H7 (cell line): ENCODE results near the gene RPP25. TPM values are rescaled to one million over a fixed set of nuclear protein-coding genes. Genes with fewer than 3 reads are reported as not detected.
A peak's percentile ranks its signal among the peaks of the same experiment; 100 is the strongest.

Source experiments
- DNase-seq: peaks from one replicate; pipeline ENCODE4 v3.0.0; 2012
- H3K27me3 ChIP-seq: 2 replicates; pipeline ENCODE4 v1.6.0; 2011; ENCODE audit warnings: mild to moderate bottlenecking, low read length; ENCODE audit not compliant: control insufficient read depth, insufficient read depth
- H3K36me3 ChIP-seq: replicated peaks from 2 replicates; pipeline ENCODE4 v1.5.1; 2011; ENCODE audit warnings: low read length; ENCODE audit not compliant: control insufficient read depth, insufficient read depth
- H3K4me3 ChIP-seq: 2 replicates; pipeline ENCODE4 v1.5.1; 2011; ENCODE audit warnings: low read depth, mild to moderate bottlenecking, control low read depth, low read length, moderate library complexity; ENCODE audit not compliant: insufficient read depth
- total RNA-seq: library from RNA; depleted of rRNA; stranded (reverse); fragments of >200 nt; shearing (Covaris generic); gene quantifications from 2 replicates; pipeline ENCODE4 v1.2.3, GENCODE V29; 2014; rRNA removed

RPP25 gene, protein sequence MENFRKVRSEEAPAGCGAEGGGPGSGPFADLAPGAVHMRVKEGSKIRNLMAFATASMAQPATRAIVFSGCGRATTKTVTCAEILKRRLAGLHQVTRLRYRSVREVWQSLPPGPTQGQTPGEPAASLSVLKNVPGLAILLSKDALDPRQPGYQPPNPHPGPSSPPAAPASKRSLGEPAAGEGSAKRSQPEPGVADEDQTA
- 40.0 and 40.3 TPM in 2 replicates for total RNA-seq

DNA sequence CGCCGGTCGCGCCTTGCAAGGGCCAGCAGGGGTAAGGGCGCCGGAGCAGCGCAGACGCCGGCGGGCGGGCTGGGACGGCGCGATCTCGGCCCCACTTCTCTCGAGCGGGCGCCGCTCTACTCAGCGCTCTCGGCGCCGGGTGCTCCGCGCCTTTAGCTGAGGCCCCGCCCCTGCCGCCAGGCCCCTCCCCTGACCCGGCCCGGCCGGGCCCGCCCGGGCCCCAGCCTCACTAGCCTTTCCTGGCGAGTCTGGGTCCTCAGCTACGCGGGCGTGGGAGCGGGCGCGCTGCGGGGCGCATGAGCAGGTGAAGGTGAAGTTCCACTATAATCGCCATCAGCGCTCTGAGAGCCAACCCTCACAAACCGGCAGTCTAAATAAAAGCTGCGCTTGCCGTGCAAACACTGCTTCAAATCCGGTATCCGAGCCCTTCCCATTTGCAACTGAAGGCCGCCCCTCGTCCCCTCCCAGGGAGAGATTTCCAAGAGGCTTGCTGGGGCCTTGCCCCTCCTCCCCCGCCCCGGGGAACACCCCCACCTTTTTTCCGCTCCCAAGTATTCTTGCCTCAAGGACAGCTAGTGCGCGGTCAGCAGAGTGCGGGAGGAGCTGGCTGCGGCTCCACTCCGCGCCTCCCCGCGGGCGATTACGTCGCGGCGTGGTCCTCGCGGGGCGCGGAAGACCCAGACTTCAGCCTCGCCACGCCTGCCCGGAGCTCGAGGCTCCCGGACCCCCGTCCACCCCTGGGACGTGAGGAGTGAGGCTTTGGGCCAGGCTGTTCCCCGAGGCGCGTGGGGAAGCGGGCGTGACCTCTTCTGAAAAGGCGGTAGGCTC, at the start of gene RPP25:
Gene RPP25 (minus strand): TSS at position 125 of the 828 bp plus-strand sequence. CDS start 189 bp downstream, outside the sequence.
- H3K4me3 ChIP-seq: peak within 1 kb of the TSS; percentile 73
- peak; percentile 95 for DNase-seq
- H3K36me3 ChIP-seq: no peaks in the 10 kb centered on the region
- H3K27me3 ChIP-seq: peaks cover 37% of the 10 kb centered on the region

DNA sequence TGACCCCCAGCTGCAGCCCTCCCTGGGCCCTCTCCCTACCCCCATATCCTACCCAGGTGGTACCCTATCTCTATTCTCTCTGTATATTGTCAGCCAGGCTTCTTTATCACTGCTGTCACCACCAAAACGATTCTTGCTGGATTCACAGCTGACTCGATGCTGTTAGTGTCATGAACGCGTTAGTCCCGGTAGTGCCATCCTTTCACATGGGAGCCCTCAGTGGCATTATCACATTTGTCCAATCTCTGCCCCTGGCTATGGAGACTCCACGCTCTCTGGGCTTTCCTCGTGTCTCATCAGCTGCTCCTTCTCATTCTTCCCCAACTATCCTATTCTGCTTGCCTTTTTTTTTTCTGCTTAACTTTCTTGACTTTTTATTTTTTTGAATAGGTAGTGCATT, 45.8 kb upstream of the RPP25 start:
- Histone ChIP-seq H3K36me3 (no peaks in the 10 kb centered on the region; the same call in 1 of the 2 replicates), H3K4me3 (no peak overlapping the region), H3K27me3 (no peaks in the 10 kb centered on the region)
- no peak for DNase-seq

DNA sequence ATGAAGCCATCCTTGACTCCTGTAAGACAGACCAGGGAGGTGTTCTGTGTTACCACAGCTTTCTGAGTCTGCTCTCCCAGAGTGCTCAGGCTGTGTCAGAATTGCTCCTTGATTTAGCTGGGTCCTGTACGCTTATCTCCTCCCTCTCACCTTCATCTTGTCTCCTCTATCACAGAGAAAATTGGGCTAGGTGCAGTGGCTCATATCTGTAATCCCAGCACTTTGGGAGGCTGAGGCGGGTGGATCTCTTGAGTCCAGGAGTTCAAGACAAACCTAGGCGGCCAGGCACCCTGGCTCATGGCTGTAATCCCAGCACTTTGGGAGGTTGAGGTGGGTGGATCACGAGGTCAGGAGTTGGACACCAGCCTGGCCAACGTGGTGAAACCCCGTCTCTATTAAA, 44.7 kb upstream of the RPP25 start:
- DNase-seq: no peak
- no peak overlapping the region for H3K4me3 ChIP-seq
- peaks cover 8% of the 10 kb centered on the region; the same call in 1 of the 2 replicates for H3K27me3 ChIP-seq
- H3K36me3 ChIP-seq: no peaks in the 10 kb centered on the region

DNA sequence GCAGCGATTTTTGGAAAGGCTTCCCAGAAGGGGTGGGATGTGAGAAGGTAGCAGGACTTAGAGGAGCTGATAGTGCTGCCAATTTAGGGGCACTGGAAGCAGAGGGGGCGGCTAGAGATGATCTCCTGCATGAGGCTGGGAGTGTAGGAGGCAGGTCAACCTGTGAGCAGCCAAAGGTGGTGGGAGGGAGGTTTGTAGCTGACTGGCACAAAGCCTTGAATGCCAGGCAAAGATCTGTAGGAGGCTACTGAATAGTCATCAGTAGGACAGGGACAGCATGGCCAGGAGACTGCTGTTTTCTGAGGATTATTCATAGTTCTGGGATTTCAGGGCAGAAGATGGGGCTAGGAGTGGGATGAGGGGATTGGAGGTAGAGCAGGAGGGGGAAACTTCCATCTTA, 41.0 kb upstream of the RPP25 start:
- Histone ChIP-seq H3K36me3 (no peaks in the 10 kb centered on the region), H3K27me3 (peaks cover 15% of the 10 kb centered on the region; the same call in 1 of the 2 replicates), H3K4me3 (no peak overlapping the region)
- DNase-seq: no peak

DNA sequence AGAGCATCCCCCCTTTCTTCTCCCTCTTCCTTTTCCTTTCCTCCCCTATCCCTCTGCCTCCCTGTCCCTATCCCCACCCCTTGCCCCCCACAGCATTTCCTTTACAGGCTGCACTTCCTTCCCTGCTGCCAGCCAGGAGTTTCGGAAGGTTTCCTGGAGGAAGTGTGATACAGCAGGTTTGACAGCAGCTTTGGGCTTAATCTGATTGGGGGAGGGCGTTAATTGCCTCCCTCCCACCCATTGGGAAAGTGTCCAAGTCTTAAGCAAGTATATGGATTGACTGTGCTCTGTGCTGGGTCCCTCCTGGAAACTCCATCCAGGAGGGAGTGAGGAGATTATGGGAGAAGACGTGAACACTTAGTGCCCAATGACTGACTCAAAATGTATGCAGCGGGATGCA, 40.6 kb upstream of the RPP25 start:
- Histone ChIP-seq H3K4me3 (no peak overlapping the region), H3K27me3 (peaks cover 15% of the 10 kb centered on the region; the same call in 1 of the 2 replicates), H3K36me3 (no peaks in the 10 kb centered on the region)
- no peak for DNase-seq

DNA sequence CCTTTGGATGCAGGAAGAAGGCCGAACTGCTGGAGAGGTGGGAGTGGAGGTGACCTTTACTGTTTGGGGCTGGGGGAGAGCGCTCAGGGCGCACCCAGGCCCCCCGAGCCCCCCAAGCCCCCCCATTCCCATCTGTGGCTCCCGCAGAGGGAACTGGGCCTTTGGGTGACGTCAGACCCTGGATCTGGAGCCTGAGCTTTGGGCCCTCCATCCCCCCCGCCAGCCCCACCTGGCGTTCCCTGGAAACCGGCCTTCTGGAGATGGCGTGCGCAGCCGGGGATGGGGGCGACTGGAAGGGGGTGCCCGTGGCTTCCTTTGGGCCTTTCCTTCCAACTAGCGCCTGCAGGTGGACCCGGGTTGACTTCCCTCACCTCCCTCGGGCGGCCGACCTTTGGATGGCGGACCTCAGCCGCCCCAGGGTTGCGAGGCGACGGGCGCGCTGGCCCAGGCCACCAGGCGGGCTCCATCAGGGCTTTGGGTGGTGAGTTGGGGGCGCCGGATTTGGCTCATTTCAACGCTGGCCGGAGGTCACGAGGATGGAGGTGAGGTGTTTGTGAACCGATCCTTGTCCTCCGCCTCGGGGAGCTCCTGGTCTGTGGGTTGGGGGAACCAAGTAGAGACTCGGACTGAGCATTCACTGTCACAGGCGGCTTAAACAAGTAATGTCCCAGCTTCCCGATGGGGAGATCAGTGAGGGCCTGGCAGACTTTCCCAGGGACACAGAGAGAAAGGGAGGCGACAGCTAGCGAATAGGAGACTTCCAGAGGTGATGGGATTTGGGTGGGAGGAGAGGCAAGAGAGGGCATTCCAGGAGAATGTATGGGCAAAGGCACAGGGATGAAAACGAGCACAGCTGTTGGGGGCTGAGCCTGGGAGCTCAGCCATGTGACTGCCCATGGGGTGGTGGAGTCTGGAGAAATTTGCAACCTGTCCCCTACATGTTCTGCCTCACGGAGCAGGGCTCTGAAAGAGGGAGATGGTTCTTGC, 39.5 kb upstream of the RPP25 start:
- H3K27me3 ChIP-seq: peaks cover 15% of the 10 kb centered on the region; the same call in 1 of the 2 replicates
- peak overlapping the region; percentile 79 for H3K4me3 ChIP-seq
- no peaks in the 10 kb centered on the region for H3K36me3 ChIP-seq
- peak; percentile 86 for DNase-seq

DNA sequence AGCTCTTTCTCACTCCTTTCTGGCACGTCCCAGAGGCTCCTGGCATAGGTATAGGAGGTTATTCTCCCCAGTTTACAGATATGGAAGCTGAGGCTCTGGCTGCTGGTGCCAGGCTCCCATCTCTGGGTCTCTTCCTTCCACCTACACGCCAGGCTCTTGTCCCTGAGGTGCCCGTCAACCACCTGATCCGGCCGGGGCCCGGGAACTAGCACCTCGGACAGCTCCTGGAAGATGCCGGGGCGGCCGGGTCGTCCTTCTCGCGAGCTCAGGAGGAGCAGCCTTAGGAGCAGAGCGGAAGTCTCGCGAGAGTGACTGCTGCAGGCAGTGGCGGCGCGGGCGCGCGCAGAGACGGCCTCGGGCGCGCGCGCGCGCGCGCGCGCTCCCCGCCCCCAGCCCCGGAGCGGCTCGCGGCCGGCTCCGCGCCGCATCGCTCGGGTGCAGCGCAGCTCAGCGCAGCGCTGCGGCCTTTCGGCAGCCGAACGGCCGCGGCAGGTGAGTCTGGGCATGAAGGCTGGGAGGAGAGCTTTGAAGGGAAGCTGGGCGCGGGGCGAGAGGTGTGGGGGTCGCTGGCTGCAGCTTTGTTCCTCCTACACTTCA, 38.7 kb upstream of the RPP25 start, which contains the start of gene SCAMP5:
Gene SCAMP5 (plus strand): TSS at position 382 of the 597 bp plus-strand sequence. CDS start 16,277 bp downstream, outside the sequence.
- Histone ChIP-seq H3K36me3 (no peaks in the 10 kb centered on the region), H3K4me3 (peak within 1 kb of the TSS; percentile 79), H3K27me3 (peaks cover 15% of the 10 kb centered on the region; the same call in 1 of the 2 replicates)
- DNase-seq: peak; percentile 98

DNA sequence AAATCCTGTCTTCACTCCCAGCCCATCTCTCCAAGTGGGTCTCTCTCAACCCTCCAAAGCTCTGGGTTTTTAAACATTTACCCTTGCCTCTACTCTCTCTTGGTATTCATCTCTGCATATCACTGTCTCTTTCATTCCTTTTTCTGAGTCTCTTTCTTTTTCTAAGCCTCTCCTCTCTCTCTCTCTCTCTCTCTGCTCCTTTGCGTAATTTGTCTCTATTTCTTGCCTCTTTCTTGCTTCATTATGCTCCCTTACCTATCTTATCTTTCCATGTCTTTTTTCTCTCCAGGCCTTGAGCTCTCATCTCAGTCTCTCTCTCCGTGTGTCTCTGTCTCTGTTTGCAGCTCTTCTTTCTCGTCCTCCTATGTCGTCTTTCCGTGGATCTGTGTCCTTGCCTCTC, 38.1 kb upstream of the RPP25 start:
- Histone ChIP-seq H3K27me3 (peaks cover 15% of the 10 kb centered on the region; the same call in 1 of the 2 replicates), H3K36me3 (no peaks in the 10 kb centered on the region), H3K4me3 (no peak overlapping the region)
- no peak for DNase-seq

DNA sequence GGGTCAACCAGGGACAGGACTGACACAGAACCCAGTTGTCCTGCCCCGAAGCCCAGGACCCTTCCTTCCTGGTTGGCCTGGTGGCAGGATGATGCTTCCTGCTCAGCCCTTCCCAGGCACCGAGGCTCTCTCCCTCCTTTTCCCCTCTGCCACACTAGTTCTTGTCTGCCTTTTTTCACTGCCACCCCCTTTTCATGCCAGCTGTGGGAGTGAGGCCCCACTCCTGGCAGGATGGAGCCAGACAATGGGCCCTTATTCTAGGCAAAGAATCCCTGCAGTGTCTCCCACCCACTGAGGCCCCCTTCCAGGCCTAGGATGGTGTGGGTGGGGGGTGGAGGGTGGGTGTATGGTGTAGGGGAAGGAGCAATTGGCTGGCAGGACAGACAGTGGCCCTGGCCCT, 37.7 kb upstream of the RPP25 start:
- Histone ChIP-seq H3K27me3 (peaks cover 15% of the 10 kb centered on the region; the same call in 1 of the 2 replicates), H3K4me3 (no peak overlapping the region), H3K36me3 (no peaks in the 10 kb centered on the region)
- DNase-seq: no peak

DNA sequence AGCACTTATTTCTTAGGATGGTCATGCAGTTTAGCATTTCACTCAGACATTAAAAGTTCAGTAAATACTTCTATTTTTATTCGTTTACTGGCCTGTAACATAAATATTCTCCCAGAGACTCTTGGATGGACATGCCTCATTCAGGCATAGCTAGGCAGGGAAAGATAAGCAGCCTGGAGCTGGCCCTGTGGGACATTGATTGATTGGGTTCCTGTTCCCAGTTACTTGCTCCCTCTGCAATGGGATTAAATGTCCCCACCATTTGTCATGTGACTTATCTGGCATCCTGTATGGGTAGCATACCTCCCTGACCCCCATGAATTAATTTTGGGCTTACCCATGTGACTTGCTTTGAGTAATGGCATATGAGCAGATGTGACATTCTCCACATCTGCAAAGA, 36.0 kb upstream of the RPP25 start:
- no peak for DNase-seq
- Histone ChIP-seq H3K27me3 (peaks cover 15% of the 10 kb centered on the region), H3K4me3 (no peak overlapping the region), H3K36me3 (no peaks in the 10 kb centered on the region)

DNA sequence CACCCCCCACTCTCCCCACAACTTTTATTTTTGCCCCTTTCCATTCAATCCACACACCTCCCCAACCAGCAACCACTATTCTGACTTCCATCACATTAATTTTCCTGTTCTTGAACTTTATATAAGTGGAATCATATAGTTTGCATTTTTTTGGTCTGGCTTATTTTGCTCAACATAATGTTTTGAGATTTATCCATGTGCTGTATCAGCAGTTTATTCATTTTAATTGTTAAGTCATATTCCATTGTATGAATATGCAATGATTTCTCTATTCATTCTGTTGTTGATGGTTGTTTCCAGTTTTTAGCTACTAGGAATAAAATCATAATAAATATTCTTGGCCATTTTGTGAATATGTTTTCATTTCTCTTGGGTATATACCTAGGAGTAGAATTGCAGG, 33.0 kb upstream of the RPP25 start:
- H3K36me3 ChIP-seq: no peaks in the 10 kb centered on the region
- no peaks in the 10 kb centered on the region; the same call in none of the 2 replicates for H3K27me3 ChIP-seq
- DNase-seq: no peak
- H3K4me3 ChIP-seq: no peak overlapping the region

DNA sequence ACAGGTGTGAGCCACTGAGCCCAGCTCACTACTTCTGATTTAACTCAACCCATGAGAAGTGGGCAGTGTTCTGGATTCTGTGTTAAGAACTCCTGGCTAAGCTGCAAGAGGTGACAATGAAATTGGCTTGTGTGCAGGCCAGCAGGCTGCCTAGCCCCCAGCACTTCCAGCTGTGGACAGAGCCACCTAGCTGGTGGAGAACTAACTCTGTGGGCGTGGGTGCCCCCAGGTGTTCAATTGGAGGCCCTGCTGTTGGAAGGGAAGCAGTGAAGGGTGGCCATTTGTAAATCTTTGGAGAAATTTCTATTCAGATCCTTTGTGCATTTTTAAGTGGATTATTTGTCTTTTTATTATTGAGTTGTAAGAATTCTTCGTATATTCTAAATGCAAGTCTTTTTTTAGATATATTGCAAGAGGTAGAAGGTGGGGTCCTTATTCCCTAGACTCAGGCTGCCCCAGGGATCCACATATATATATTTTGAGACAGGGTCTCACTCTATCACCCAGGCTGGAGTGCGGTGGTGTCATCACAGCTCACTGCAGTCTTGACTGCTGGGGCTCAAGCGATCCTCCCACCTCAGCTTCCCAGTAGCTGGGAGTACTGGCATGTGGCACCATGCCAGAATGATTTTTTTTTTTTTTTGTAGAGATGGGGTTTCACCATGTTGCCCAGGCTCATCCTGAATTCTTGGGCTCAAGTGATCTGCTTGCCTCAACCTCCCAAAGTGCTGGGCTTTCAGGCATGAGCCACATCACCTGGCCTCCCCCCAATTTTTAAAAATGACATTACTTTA, 31.6 kb upstream of the RPP25 start:
- Histone ChIP-seq H3K36me3 (no peaks in the 10 kb centered on the region), H3K27me3 (no peaks in the 10 kb centered on the region; the same call in 1 of the 2 replicates), H3K4me3 (no peak overlapping the region)
- peak; percentile 38 for DNase-seq

DNA sequence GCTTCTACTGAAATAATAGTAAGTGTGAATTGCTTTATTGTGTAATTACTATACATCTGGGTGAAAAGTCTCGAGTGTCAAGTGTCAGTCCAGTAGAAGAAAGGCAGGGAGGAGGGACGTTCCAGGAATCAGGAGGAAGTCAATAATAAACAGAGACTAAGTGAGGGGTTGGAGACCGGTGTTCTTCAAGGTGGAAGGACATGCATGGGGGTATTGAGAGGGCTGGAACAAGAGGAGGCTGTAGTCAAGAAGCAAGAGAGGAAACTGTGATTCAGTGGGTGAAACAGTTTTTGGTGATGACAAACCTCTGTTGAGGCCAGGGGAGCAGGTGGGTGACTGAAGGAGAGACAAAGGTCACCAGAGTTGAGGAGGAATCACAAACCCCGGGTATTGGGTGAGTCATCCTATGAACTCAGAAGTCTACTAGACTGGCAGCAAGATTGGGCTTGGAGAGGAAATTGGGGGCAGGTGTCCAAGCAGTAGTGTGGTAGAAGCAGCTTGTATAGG, 27.2 kb upstream of the RPP25 start:
- H3K36me3 ChIP-seq: no peaks in the 10 kb centered on the region
- no peak for DNase-seq
- no peak overlapping the region for H3K4me3 ChIP-seq
- H3K27me3 ChIP-seq: no peaks in the 10 kb centered on the region; the same call in 1 of the 2 replicates
